Esophagus squamous epithelium (tissue), 5 donors: ENCODE results near the gene NT5DC4. TPM values are rescaled to one million over a fixed set of nuclear protein-coding genes. Genes with fewer than 3 reads are reported as not detected.
A peak's percentile ranks its signal among the peaks of the same experiment; 100 is the strongest.

Experiments
- DNase-seq: peaks from one replicate; lab custom pipeline; 2025; lab: John Stamatoyannopoulos, UW
- H3K27ac ChIP-seq, 4 donors: fragments of 200-600 bp; sonication (generic); one replicate each; pipeline ENCODE4 v1.5.1; 2016 to 2019; ENCODE audit warnings: mild to moderate bottlenecking in 1 of 4
- H3K27me3 ChIP-seq, 4 donors: fragments of 200-600 bp; sonication (generic); 1 replicate in 3 of 4; 2 replicates in 1 of 4; pipeline versions ENCODE4 v1.5.1 to v1.6.0; 2017 to 2021; ENCODE audit warnings: antibody characterized with exemption in 1 of 4
- H3K36me3 ChIP-seq, 3 donors: fragments of 200-600 bp; sonication (generic); one replicate each; pipeline ENCODE4 v1.5.1; 2016 to 2019
- H3K4me1 ChIP-seq, 3 donors: fragments of 200-600 bp; sonication (generic); one replicate each; pipeline ENCODE4 v1.5.1; 2017 to 2019
- H3K4me3 ChIP-seq, 4 donors: fragments of 200-600 bp; sonication (generic); 1 replicate in 3 of 4; 2 replicates in 1 of 4; pipeline ENCODE4 v1.5.1; 2016 to 2019; ENCODE audit warnings: mild to moderate bottlenecking in 2 of 4, moderate library complexity in 1 of 4
- H3K9me3 ChIP-seq, 3 donors: fragments of 200-600 bp; sonication (generic); one replicate each; pipeline ENCODE4 v1.5.1; 2016 to 2019
- CTCF ChIP-seq, 6 experiments: fragments of 450-650 bp in 4 of 6; fragments of 200-600 bp in 2 of 6; sonication (generic) in 2 of 6; IDR thresholded peaks; one replicate each; pipeline ENCODE4 v1.5.1; 2016 to 2019; ENCODE audit warnings: antibody characterized with exemption in 6 of 6, mild to moderate bottlenecking in 4 of 6, moderate library complexity in 4 of 6
- POLR2A ChIP-seq, 4 donors: fragments of 450-650 bp; IDR thresholded peaks; one replicate each; pipeline ENCODE4 v1.6.1; 2017; ENCODE audit warnings: antibody characterized with exemption in 4 of 4, mild to moderate bottlenecking in 4 of 4, moderate library complexity in 3 of 4
- WGBS, 2 donors: methylation state at CpG; one replicate each; pipeline ENCODE4 v1.1.5; 2018; 5-methylcytosine and 5-hydroxymethylcytosine counted together
- intact Hi-C: fragments of 100-400 bp; cut with DNase I; formaldehyde crosslinking; loops from one replicate; pipeline ENCODE4 v1.15.0; 2022
- total RNA-seq, 4 donors: library from RNA; depleted of rRNA; stranded (reverse); fragments of >200 nt; gene quantifications; one replicate each; pipeline ENCODE4 v1.1.0, GENCODE V29; 2016
- donor health status: DM: yes; HTN: yes; CAD: no.

The NT5DC4 gene
- total RNA-seq, 4 donors from 2014 or later, result not detected

DNA sequence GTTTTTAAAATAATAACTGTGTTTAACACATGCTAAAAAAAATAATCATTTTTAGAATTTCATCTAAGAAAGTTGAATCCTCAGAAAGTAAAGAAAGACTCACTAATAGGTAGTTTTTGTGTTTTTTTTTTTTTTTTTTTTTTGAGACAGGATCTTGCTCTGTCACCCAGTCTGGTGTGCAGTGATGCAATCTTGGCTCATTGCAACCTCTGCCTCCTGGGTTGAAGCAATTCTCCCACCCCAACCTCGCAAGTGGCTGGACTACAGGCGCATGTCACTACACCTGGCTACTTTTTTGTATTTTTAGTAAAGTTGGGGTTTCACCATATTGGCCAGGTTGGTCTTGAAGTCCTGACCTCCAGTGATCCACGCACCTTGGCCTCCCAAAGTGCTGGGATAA, 36.4 kb downstream of the NT5DC4 start:
- TF ChIP-seq POLR2A (IDR thresholded peaks at IDR 0.05) (no peak), CTCF (IDR thresholded peaks at IDR 0.05) (no peak)
- Histone ChIP-seq H3K36me3 (peaks cover 0 to 7% (median 0%) of the 10 kb centered on the region in 3 donors), H3K4me1 (peaks cover 0 to 12% (median 0%) of the 10 kb centered on the region in 3 donors), H3K27ac (no peak overlapping the region), H3K9me3 (no peaks in the 10 kb centered on the region), H3K4me3 (no peak overlapping the region), H3K27me3 (no peaks in the 10 kb centered on the region)
- DNase-seq, result no peak
- intact Hi-C loops, result no loop called here
- WGBS, 2 donors, result 80 to 93% methylated on average over 2 to 3 of the region's 3 CpGs

DNA sequence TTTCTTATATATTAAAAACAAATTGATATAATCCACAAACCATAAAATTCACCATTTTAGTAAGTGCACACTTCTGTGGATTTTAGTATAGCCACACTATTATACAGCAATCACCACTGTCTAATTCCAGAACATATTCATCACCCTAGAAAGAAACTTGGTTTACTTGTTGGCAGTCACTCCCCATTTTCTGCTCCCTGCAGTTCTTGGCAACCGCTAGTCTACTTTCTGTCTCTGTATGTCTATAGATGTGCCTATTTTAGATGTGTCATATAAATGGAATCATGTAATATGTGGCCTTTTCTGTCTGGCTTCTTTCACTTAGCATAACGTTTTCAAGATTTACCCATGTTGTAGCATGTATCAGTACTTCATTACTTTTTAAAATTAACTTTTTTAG, 37.9 kb downstream of the NT5DC4 start:
- H3K27me3 ChIP-seq, result no peaks in the 10 kb centered on the region
- peaks cover 0 to 21% (median 2%) of the 10 kb centered on the region in 3 donors for H3K4me1 ChIP-seq
- H3K9me3 ChIP-seq, result no peaks in the 10 kb centered on the region
- WGBS, 2 donors, result 63 to 70% methylated on average over 2 of the region's 2 CpGs
- no peak for DNase-seq
- H3K36me3 ChIP-seq, result peaks cover 0 to 7% (median 0%) of the 10 kb centered on the region in 3 donors
- no peak overlapping the region for H3K27ac ChIP-seq
- TF ChIP-seq CTCF (IDR thresholded peaks at IDR 0.05), result no peak
- TF ChIP-seq POLR2A (IDR thresholded peaks at IDR 0.05), result no peak
- no peak overlapping the region for H3K4me3 ChIP-seq
- intact Hi-C loops, result no loop called here

GRCh38 chr2:112760149-112760548, 39.3 kb downstream of the NT5DC4 start:
- 80 to 90% methylated on average over 1 of the region's 1 CpG for WGBS, 2 donors
- no peak overlapping the region for H3K4me3 ChIP-seq
- H3K9me3 ChIP-seq, result no peaks in the 10 kb centered on the region
- no peak overlapping the region for H3K27ac ChIP-seq
- DNase-seq, result no peak
- TF ChIP-seq CTCF (IDR thresholded peaks at IDR 0.05), result no peak
- intact Hi-C loops, result no loop called here
- no peaks in the 10 kb centered on the region for H3K27me3 ChIP-seq
- peaks cover 0 to 7% (median 0%) of the 10 kb centered on the region in 3 donors for H3K36me3 ChIP-seq
- H3K4me1 ChIP-seq, result peaks cover 3 to 21% (median 9%) of the 10 kb centered on the region in 3 donors

DNA sequence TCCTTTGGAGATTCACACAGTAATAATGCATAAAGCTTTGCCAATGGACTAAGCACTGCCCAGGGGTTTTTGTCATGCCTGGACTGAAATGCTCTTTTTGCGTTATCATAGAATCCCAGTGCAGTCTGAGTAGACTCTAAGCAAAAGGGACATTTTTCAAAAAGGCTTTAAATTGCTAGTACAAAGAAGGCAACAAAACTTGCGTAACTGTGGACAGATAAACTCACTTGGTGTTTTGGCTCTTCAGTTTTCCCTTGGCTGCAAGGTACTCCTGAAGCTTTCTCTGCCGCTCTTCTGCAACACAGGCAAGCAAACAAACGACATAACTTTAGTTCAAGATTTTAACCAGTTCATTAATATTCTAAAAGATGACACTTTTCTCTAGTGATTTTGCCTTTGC, 41.5 kb downstream of the NT5DC4 start:
- intact Hi-C loops, result no loop called here
- 87 to 94% methylated on average over 4 of the region's 4 CpGs for WGBS, 2 donors
- Histone ChIP-seq H3K36me3 (peaks cover 0 to 7% (median 0%) of the 10 kb centered on the region in 3 donors), H3K4me1 (peaks cover 6 to 26% (median 12%) of the 10 kb centered on the region in 3 donors), H3K27me3 (no peaks in the 10 kb centered on the region), H3K27ac (no peak overlapping the region), H3K4me3 (no peak overlapping the region), H3K9me3 (no peaks in the 10 kb centered on the region)
- no peak for DNase-seq
- TF ChIP-seq CTCF (IDR thresholded peaks at IDR 0.05), result no peak
- no peak for TF ChIP-seq POLR2A (IDR thresholded peaks at IDR 0.05)

DNA sequence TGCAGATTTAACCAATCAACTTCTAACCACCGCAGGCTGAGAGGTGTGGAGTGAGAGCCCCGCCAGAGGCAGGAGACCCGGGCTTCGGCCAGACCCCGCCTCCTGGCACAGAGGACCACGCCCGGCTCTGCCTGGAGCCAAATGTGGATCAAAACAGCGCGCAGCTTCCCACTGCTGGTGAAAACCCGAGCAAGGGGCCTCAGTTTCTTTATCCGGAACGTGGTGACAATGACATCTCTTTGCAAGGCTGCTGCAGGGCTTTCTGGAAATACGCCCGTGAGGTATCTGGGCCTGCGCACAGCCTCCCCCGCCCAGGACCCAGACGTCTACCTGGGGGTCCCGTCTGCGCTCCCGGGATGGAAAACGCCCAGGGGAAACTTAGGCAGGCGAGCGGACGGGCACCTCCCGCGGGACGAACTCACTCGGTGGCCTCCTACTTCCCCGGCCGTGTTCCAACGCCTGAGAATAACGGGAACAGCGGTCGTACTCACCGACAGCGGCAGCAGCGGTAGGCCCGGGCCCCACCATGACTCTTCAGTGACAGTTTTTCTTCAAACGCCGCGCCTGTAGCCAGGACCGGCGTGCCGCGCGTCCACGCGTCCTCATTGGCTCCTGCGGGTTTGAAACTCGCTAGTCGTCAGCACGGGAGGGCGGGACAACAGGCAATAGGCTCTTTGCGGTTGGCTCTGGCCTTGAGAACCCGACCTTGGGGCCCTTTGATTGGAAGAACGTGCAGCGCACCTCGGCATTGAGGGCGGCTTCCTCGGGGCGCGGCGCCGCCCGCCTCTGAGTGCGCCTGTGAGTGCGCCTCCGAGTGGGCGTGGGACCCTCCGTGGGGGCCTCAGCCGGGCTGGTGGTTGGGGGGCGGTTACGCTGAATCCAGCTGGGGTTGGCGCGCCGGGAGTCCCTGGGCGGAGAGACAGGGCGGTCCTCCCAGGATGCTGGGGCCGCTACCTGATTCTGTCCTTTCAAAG, 43.5 kb downstream of the NT5DC4 start, which contains the start of gene CKAP2L:
Gene CKAP2L (minus strand): TSS at position 539 of the 974 bp plus-strand sequence. CDS start 11 bp downstream, at position 528.
- H3K4me3 ChIP-seq, result peak within 1 kb of the TSS; percentile 55 to 91 (median 81)
- H3K36me3 ChIP-seq, result no peaks in the 10 kb centered on the region
- peak within 1 kb of the TSS; percentile 48 to 89 (median 80) for H3K27ac ChIP-seq
- 0% methylated on average over 10 to 20 of the region's 79 CpGs for WGBS, 2 donors
- no peaks in the 10 kb centered on the region for H3K27me3 ChIP-seq
- TF ChIP-seq POLR2A (IDR thresholded peaks at IDR 0.05), result peak in 3 of 4 donors; percentile 22 to 73 (median 32)
- no peak for TF ChIP-seq CTCF (IDR thresholded peaks at IDR 0.05)
- intact Hi-C loops, result no loop called here
- peak; percentile 80 for DNase-seq
- no peaks in the 10 kb centered on the region for H3K9me3 ChIP-seq
- peaks cover 6 to 39% (median 12%) of the 10 kb centered on the region in 3 donors for H3K4me1 ChIP-seq
